CD4-positive, alpha-beta T cell (primary cell): ENCODE results near the gene RAB26. TPM values are rescaled to one million over a fixed set of nuclear protein-coding genes. Genes with fewer than 3 reads are reported as not detected.

ENCODE experiments used
- ATAC-seq: fragments of 200-7000 bp; cut with Tn5 transposase; one replicate; pipeline ENCODE4 v1.10.0; 2022; ENCODE audit warnings: mild to moderate bottlenecking; ENCODE audit not compliant: poor library complexity
- CTCF ChIA-PET: fragments of 350-600 bp; sonication (Branson Sonifier 250); formaldehyde crosslinking; loops from one replicate; lab custom pipeline; 2021; ENCODE audit warnings: antibody characterized with exemption, inconsistent platforms; lab: Charles Lee
- POLR2A ChIA-PET: fragments of 350-600 bp; sonication (Branson Sonifier 250); formaldehyde crosslinking; loops from one replicate; lab custom pipeline; 2021; ENCODE audit warnings: antibody characterized with exemption, inconsistent platforms; lab: Charles Lee
- DNase-seq, 14 experiments: peaks; one replicate each; pipeline ENCODE4 v3.0.0-alpha.2; 2013 to 2020; ENCODE audit warnings: mixed read lengths in 2 of 14
- H3K27ac ChIP-seq, 2 donors: one replicate each; pipeline versions ENCODE4 v1.5.1 to v1.7.0; 2013; ENCODE audit warnings: low read length in 2 of 2, low read depth in 1 of 2, mild to moderate bottlenecking in 1 of 2
- H3K27me3 ChIP-seq, 2 experiments: 1 replicate in 1 of 2; 2 replicates in 1 of 2; pipeline versions ENCODE4 v1.6.1 to v1.7.0; 2013; ENCODE audit warnings: low read length in 2 of 2, control low read depth in 1 of 2, mild to moderate bottlenecking in 1 of 2, moderate library complexity in 1 of 2; ENCODE audit not compliant: insufficient read depth in 2 of 2, control insufficient read depth in 1 of 2
- H3K36me3 ChIP-seq: one replicate; pipeline ENCODE4 v1.6.1; 2013; ENCODE audit warnings: low read length, control low read depth; ENCODE audit not compliant: insufficient read depth
- H3K4me1 ChIP-seq: one replicate; pipeline ENCODE4 v1.6.1; 2013; ENCODE audit warnings: low read length, control low read depth; ENCODE audit not compliant: insufficient read depth
- H3K4me3 ChIP-seq: one replicate; pipeline ENCODE4 v1.5.1; 2013; ENCODE audit warnings: mild to moderate bottlenecking, low read length, moderate library complexity
- H3K9me3 ChIP-seq, 2 experiments: 1 replicate in 1 of 2; 2 replicates in 1 of 2; pipeline versions ENCODE4 v1.6.1 to v1.7.0; 2013; ENCODE audit warnings: low read length in 2 of 2, mild to moderate bottlenecking in 2 of 2, control low read depth in 1 of 2, moderate library complexity in 1 of 2; ENCODE audit not compliant: control insufficient read depth in 1 of 2, insufficient read depth in 1 of 2
- H3K27ac Mint-ChIP-seq: one replicate; pipeline ENCODE4 v1.8.0; 2020; ENCODE audit warnings: mixed read lengths
- H3K27me3 Mint-ChIP-seq: one replicate; pipeline ENCODE4 v1.8.0; 2021; ENCODE audit warnings: mixed read lengths
- H3K36me3 Mint-ChIP-seq: one replicate; pipeline ENCODE4 v1.8.0; 2021; ENCODE audit warnings: low read depth, mixed read lengths
- H3K4me1 Mint-ChIP-seq: one replicate; pipeline ENCODE4 v1.8.0; 2021; ENCODE audit warnings: low read depth, mixed read lengths
- H3K4me3 Mint-ChIP-seq: one replicate; pipeline ENCODE4 v1.8.0; 2020; ENCODE audit warnings: mild to moderate bottlenecking, mixed read lengths
- H3K9me3 Mint-ChIP-seq: one replicate; pipeline ENCODE4 v1.8.0; 2020; ENCODE audit warnings: mixed read lengths
- CTCF ChIP-seq: fragments of 200-600 bp; IDR thresholded peaks from one replicate; pipeline ENCODE4 v1.8.0; 2022; ENCODE audit warnings: antibody characterized with exemption, mild to moderate bottlenecking
- intact Hi-C, 2 experiments: fragments of 100-400 bp; cut with DNase I in 1 of 2; cut with micrococcal nuclease in 1 of 2; formaldehyde crosslinking; loops; one replicate each; pipeline versions ENCODE4 v1.15.1 to v1.9.0; 2023 to 2025; cut with DNase I, micrococcal nuclease
- total RNA-seq, 174 experiments: library from RNA in 2 of 174; stranded (reverse) in 2 of 174; gene quantifications; one replicate each; pipeline ENCODE4 v1.2.3 and lab custom pipeline; 2021 to 2026

RAB26 gene
- total RNA-seq, 2 experiments from 2014 or later, result not detected

GRCh38 chr16:2173916-2174315 lies 25.5 kb downstream of the RAB26 start:
- no peaks in the 10 kb centered on the region for H3K27me3 Mint-ChIP-seq

GRCh38 chr16:2174396-2175131 lies 26.1 kb downstream of the RAB26 start:
- peaks cover 46% of the 10 kb centered on the region for H3K36me3 ChIP-seq
- POLR2A ChIA-PET, result no interaction called here
- intact Hi-C loops, result no loop called here

More at GRCh38 chr16:2173916-2174315, 25.5 kb downstream of the RAB26 start:
- Mint-ChIP-seq H3K9me3 (no peaks in the 10 kb centered on the region), H3K4me1 (no peaks in the 10 kb centered on the region), H3K4me3 (no peak overlapping the region), H3K36me3 (peaks cover 9% of the 10 kb centered on the region), H3K27ac (no peak overlapping the region)
- intact Hi-C loops, result no loop called here
- Histone ChIP-seq H3K27ac (no peak overlapping the region), H3K36me3 (peaks cover 47% of the 10 kb centered on the region), H3K27me3 (no peaks in the 10 kb centered on the region), H3K4me1 (no peaks in the 10 kb centered on the region), H3K4me3 (no peak overlapping the region), H3K9me3 (no peaks in the 10 kb centered on the region)
- no peak for TF ChIP-seq CTCF
- DNase-seq, result no peak
- ATAC-seq, result no peak
- ChIA-PET POLR2A (no interaction called here), CTCF (no interaction called here)

GRCh38 chr16:2175454-2175853 lies 27.0 kb downstream of the RAB26 start:
- peaks cover 9% of the 10 kb centered on the region for H3K36me3 Mint-ChIP-seq
- H3K27me3 Mint-ChIP-seq, result no peaks in the 10 kb centered on the region
- H3K27ac Mint-ChIP-seq, result no peak overlapping the region
- H3K4me3 ChIP-seq, result no peak overlapping the region
- intact Hi-C loops, result no loop called here
- POLR2A ChIA-PET, result no interaction called here
- H3K27me3 ChIP-seq, result no peaks in the 10 kb centered on the region
- H3K4me1 ChIP-seq, result no peaks in the 10 kb centered on the region
- TF ChIP-seq CTCF, result no peak
- H3K9me3 ChIP-seq, result no peaks in the 10 kb centered on the region
- DNase-seq (no peak), ATAC-seq (no peak)
- no peak overlapping the region for H3K4me3 Mint-ChIP-seq
- peaks cover 44% of the 10 kb centered on the region for H3K36me3 ChIP-seq
- H3K9me3 Mint-ChIP-seq, result no peaks in the 10 kb centered on the region
- H3K4me1 Mint-ChIP-seq, result no peaks in the 10 kb centered on the region
- CTCF ChIA-PET, result no interaction called here
- H3K27ac ChIP-seq, result no peak overlapping the region

More at GRCh38 chr16:2174396-2175131, 26.1 kb downstream of the RAB26 start:
- Histone ChIP-seq H3K27ac (no peak overlapping the region), H3K4me3 (no peak overlapping the region), H3K9me3 (no peaks in the 10 kb centered on the region), H3K4me1 (no peaks in the 10 kb centered on the region), H3K27me3 (no peaks in the 10 kb centered on the region)
- H3K4me3 Mint-ChIP-seq, result no peak overlapping the region
- H3K27me3 Mint-ChIP-seq, result no peaks in the 10 kb centered on the region
- peaks cover 9% of the 10 kb centered on the region for H3K36me3 Mint-ChIP-seq
- no peaks in the 10 kb centered on the region for H3K4me1 Mint-ChIP-seq
- no peaks in the 10 kb centered on the region for H3K9me3 Mint-ChIP-seq
- H3K27ac Mint-ChIP-seq, result no peak overlapping the region
- DNase-seq, result no peak
- no peak for TF ChIP-seq CTCF
- ATAC-seq, result no peak
- CTCF ChIA-PET, result no interaction called here
